H1 (cell line): ENCODE measurements around the gene RAB43.

Experiments
- ASH2L ChIP-seq: fragments of 200-600, 300-600 bp; sonication (generic); IDR thresholded peaks from one replicate; pipeline ENCODE4 v1.7.1; 2017; ENCODE audit warnings: low read length
- CTCF ChIP-seq, 3 experiments: IDR thresholded peaks; 1 replicate in 2 of 3; 2 replicates in 1 of 3; pipeline versions ENCODE4 v1.5.1 to v1.6.1; 2011; ENCODE audit warnings: low read length in 3 of 3, mild to moderate bottlenecking in 3 of 3, inconsistent platforms in 2 of 3, low read depth in 1 of 3, moderate library complexity in 1 of 3; ENCODE audit not compliant: insufficient read depth in 1 of 3; ENCODE audit errors: control extremely low read depth in 1 of 3
- EP300 ChIP-seq, 2 experiments: IDR thresholded peaks; 1 replicate in 1 of 2; 2 replicates in 1 of 2; pipeline ENCODE4 v1.6.1; 2011 to 2012; ENCODE audit warnings: low read depth in 2 of 2, low read length in 2 of 2, mild to moderate bottlenecking in 2 of 2, borderline replicate concordance in 1 of 2, inconsistent platforms in 1 of 2, moderate library complexity in 1 of 2
- GABPA ChIP-seq: IDR thresholded peaks from 2 replicates; pipeline ENCODE4 v1.6.1; 2011; ENCODE audit warnings: mild to moderate bottlenecking, low read length, moderate library complexity, borderline replicate concordance; ENCODE audit not compliant: insufficient read depth
- GTF2F1 ChIP-seq: IDR thresholded peaks from 2 replicates; pipeline ENCODE4 v1.6.1; 2012; ENCODE audit warnings: low read depth, low read length, improper control_type of control experiment, borderline replicate concordance
- JUN ChIP-seq: IDR thresholded peaks from 2 replicates; pipeline ENCODE4 v1.6.1; 2011; ENCODE audit warnings: low read depth, mild to moderate bottlenecking, improper control_type of control experiment, low read length
- POU5F1 ChIP-seq: IDR thresholded peaks from 2 replicates; pipeline ENCODE4 v1.6.1; 2011; ENCODE audit warnings: low read depth, mild to moderate bottlenecking, low read length, moderate library complexity
- RAD21 ChIP-seq, 2 experiments: IDR thresholded peaks in 1 of 2; conservative IDR thresholded peaks in 1 of 2; 2 replicates each; pipeline ENCODE4 v1.6.1; 2011; ENCODE audit warnings: low read depth in 2 of 2, low read length in 2 of 2, improper control_type of control experiment in 1 of 2, inconsistent platforms in 1 of 2, mild to moderate bottlenecking in 1 of 2, moderate library complexity in 1 of 2
- RBBP5 ChIP-seq: IDR thresholded peaks from 2 replicates; pipeline ENCODE4 v1.7.1; 2012; ENCODE audit warnings: low read depth, mild to moderate bottlenecking, inconsistent platforms, low read length, moderate library complexity, borderline replicate concordance
- RFX5 ChIP-seq: IDR thresholded peaks from 2 replicates; pipeline ENCODE4 v1.6.1; 2011; ENCODE audit warnings: low read depth, low read length, improper control_type of control experiment, borderline replicate concordance
- TBP ChIP-seq: IDR thresholded peaks from 2 replicates; pipeline ENCODE4 v1.6.1; 2011; ENCODE audit warnings: low read depth, low read length, improper control_type of control experiment
- TEAD4 ChIP-seq: IDR thresholded peaks from 2 replicates; pipeline ENCODE4 v1.6.1; 2012; ENCODE audit warnings: low read depth, low read length, inconsistent platforms, mixed read lengths
- ZNF274 ChIP-seq: IDR thresholded peaks from 2 replicates; pipeline ENCODE4 v1.7.0; 2012; ENCODE audit warnings: low read length, borderline replicate concordance; ENCODE audit errors: extremely low read depth

GRCh38 chr3:129056451-129057173 lies 65.0 kb downstream of the RAB43 start:
- TF ChIP-seq EP300 (IDR thresholded peaks at IDR 0.05; ENCODE audit: borderline replicate concordance in 1 of 2, low read depth in 2 of 2, low read length in 2 of 2), result no peak
- no peak for TF ChIP-seq ASH2L
- TF ChIP-seq GABPA, result no peak
- TF ChIP-seq ZNF274, result no peak
- no peak for TF ChIP-seq CTCF (IDR thresholded peaks at IDR 0.05; ENCODE audit: control extremely low read depth in 1 of 3, insufficient read depth in 1 of 3, low read depth in 1 of 3, low read length in 3 of 3)
- TF ChIP-seq RFX5, result no peak
- TF ChIP-seq GTF2F1, result no peak
- TF ChIP-seq TEAD4, result no peak
- no peak for TF ChIP-seq TBP
- no peak for TF ChIP-seq RBBP5
- TF ChIP-seq POU5F1, result no peak
- TF ChIP-seq JUN, result no peak
- TF ChIP-seq RAD21 (IDR thresholded peaks at IDR 0.05 in 1 of 2, conservative IDR thresholded peaks at IDR 0.05 in 1 of 2; ENCODE audit: low read depth in 2 of 2, low read length in 2 of 2), result no peak
